GM23248 (cell line): ENCODE data around the gene BUB1B.

Experiments
- EZH2 ChIP-seq: fragments of 200-600 bp; sonication (generic); IDR thresholded peaks from 2 replicates; pipeline ENCODE4 v1.6.1; 2018; ENCODE audit warnings: antibody characterized with exemption, mild to moderate bottlenecking; ENCODE audit not compliant: insufficient read depth, poor library complexity, severe bottlenecking
- EZH2phosphoT487 ChIP-seq: fragments of 200-600 bp; sonication (generic); IDR thresholded peaks from 2 replicates; pipeline ENCODE4 v1.6.1; 2018; ENCODE audit warnings: antibody characterized with exemption, moderate library complexity, mild to moderate bottlenecking, low read depth; ENCODE audit not compliant: insufficient read depth

- TF ChIP-seq EZH2phosphoT487: no peak
- no peak for TF ChIP-seq EZH2
Observed at GRCh38 chr15:40248006-40248783, 87.3 kb downstream of the BUB1B start.
